ENCODE measurements around the gene OR51B2.

OR51B2 gene

DNA sequence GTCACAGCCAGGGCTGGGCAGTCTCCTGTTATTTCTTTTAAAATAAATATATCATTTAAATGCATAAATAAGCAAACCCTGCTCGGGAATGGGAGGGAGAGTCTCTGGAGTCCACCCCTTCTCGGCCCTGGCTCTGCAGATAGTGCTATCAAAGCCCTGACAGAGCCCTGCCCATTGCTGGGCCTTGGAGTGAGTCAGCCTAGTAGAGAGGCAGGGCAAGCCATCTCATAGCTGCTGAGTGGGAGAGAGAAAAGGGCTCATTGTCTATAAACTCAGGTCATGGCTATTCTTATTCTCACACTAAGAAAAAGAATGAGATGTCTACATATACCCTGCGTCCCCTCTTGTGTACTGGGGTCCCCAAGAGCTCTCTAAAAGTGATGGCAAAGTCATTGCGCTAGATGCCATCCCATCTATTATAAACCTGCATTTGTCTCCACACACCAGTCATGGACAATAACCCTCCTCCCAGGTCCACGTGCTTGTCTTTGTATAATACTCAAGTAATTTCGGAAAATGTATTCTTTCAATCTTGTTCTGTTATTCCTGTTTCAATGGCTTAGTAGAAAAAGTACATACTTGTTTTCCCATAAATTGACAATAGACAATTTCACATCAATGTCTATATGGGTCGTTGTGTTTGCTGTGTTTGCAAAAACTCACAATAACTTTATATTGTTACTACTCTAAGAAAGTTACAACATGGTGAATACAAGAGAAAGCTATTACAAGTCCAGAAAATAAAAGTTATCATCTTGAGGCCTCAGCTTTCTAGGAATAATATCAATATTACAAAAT, 35.8 kb downstream of the OR51B2 start:
- in situ Hi-C loops (cut with HindIII; ENCODE audit: low pct_ligation_motif_present, low sequenced_read_pairs) = no loop called here
- DNase-seq = peak; percentile 58
- Histone ChIP-seq H3K27me3 (replicated peaks) (no peaks in the 10 kb centered on the region), H3K36me3 (replicated peaks) (no peaks in the 10 kb centered on the region), H3K27ac (no peak overlapping the region), H3K4me3 (ENCODE audit: low read depth, low read length) (no peak overlapping the region)
- TF ChIP-seq, protein P1, sequence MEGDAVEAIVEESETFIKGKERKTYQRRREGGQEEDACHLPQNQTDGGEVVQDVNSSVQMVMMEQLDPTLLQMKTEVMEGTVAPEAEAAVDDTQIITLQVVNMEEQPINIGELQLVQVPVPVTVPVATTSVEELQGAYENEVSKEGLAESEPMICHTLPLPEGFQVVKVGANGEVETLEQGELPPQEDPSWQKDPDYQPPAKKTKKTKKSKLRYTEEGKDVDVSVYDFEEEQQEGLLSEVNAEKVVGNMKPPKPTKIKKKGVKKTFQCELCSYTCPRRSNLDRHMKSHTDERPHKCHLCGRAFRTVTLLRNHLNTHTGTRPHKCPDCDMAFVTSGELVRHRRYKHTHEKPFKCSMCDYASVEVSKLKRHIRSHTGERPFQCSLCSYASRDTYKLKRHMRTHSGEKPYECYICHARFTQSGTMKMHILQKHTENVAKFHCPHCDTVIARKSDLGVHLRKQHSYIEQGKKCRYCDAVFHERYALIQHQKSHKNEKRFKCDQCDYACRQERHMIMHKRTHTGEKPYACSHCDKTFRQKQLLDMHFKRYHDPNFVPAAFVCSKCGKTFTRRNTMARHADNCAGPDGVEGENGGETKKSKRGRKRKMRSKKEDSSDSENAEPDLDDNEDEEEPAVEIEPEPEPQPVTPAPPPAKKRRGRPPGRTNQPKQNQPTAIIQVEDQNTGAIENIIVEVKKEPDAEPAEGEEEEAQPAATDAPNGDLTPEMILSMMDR (IDR thresholded peaks at IDR 0.05; ENCODE audit: low read depth, low read length, missing control alignments) = no peak

DNA sequence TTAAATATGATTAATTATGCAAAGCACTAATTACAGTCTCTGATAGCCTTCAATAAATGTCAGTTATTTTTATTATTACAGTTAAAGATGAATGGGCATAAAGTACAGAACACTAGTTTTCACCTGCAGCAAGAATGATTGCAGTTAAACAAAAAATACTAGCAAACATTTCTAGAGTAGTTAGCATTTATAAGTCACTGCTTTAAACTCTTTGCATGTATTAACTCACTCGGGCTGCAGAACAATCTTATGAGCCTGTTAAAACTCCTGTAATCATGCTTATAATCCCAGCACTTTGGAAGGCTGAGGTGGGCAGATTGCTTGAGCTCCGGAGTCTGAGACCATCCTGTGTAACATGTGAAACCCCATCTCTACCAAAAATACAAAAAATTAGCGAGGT, 37.2 kb downstream of the OR51B2 start:
- Histone ChIP-seq H3K27ac (no peak overlapping the region), H3K36me3 (replicated peaks) (no peaks in the 10 kb centered on the region), H3K4me3 (ENCODE audit: low read depth, low read length) (no peak overlapping the region), H3K27me3 (replicated peaks) (no peaks in the 10 kb centered on the region)
- TF ChIP-seq, protein P1 (IDR thresholded peaks at IDR 0.05; ENCODE audit: low read depth, low read length, missing control alignments) = no peak
- in situ Hi-C loops (cut with HindIII; ENCODE audit: low pct_ligation_motif_present, low sequenced_read_pairs) = no loop called here
- DNase-seq = no peak

DNA sequence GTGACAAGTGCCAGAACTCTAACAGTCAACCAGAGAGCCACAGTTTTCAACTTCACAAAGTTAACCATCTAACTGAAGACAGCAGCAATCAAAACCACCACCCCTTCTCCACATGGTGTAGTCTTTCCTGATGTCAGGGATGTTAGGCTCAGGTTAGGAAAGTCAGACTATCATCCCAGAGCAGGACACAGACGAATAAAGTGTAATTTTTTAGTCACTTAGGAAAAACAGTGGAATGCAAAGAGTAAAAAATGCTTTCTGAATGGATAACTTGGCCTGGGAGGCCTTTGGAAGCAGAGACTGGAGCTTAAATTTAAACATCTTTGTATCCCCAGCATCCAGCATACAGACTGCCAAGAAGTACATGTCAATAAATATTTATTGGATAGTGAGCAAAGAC, 37.7 kb downstream of the OR51B2 start:
- in situ Hi-C loops (cut with HindIII; ENCODE audit: low pct_ligation_motif_present, low sequenced_read_pairs) = no loop called here
- no peak for DNase-seq
- Histone ChIP-seq H3K27ac (no peak overlapping the region), H3K4me3 (ENCODE audit: low read depth, low read length) (no peak overlapping the region), H3K36me3 (replicated peaks) (no peaks in the 10 kb centered on the region), H3K27me3 (replicated peaks) (no peaks in the 10 kb centered on the region)
- TF ChIP-seq, protein P1 (IDR thresholded peaks at IDR 0.05; ENCODE audit: low read depth, low read length, missing control alignments) = no peak

DNA sequence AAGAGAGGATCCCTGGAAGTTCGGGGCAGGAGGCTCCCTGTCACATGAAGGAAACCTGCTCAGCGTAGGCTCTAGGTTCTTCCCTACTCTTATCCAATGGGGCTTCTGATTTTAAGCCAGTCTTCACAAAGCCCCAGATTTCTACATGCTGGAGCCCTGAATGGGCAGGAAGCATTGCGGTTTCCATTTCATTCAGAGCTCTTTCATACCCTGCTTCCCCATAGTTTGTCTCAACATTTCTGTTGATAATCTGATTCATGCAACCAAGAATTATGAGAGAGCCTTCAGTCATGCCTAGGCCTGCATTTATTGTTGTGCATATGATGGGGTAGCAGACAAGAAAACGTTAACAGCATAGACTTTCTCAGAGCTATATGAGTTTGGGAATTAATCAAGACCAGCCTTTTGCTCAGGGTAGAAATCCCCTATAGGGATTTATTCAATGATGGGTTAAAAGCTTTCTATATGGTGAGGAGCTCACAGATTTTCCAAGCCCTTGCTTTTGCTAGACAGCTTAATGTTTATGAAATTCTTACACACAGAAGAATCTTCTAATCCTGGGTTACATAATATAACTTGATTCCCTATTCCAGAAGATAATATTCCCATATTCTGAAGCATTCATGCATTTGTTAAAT, 38.3 kb downstream of the OR51B2 start:
- no peak for DNase-seq
- in situ Hi-C loops (cut with HindIII; ENCODE audit: low pct_ligation_motif_present, low sequenced_read_pairs) = no loop called here
- Histone ChIP-seq H3K4me3 (ENCODE audit: low read depth, low read length) (no peak overlapping the region), H3K27ac (no peak overlapping the region), H3K27me3 (replicated peaks) (no peaks in the 10 kb centered on the region), H3K36me3 (replicated peaks) (no peaks in the 10 kb centered on the region)
- TF ChIP-seq, protein P1 (IDR thresholded peaks at IDR 0.05; ENCODE audit: low read depth, low read length, missing control alignments) = no peak

DNA sequence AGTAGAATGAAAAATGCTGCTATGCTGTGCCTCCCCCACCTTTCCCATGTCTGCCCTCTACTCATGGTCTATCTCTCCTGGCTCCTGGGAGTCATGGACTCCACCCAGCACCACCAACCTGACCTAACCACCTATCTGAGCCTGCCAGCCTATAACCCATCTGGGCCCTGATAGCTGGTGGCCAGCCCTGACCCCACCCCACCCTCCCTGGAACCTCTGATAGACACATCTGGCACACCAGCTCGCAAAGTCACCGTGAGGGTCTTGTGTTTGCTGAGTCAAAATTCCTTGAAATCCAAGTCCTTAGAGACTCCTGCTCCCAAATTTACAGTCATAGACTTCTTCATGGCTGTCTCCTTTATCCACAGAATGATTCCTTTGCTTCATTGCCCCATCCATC, 39.5 kb downstream of the OR51B2 start:
- Histone ChIP-seq H3K36me3 (replicated peaks) (no peaks in the 10 kb centered on the region), H3K27me3 (replicated peaks) (no peaks in the 10 kb centered on the region), H3K4me3 (ENCODE audit: low read depth, low read length) (no peak overlapping the region), H3K27ac (no peak overlapping the region)
- no peak for DNase-seq
- in situ Hi-C loops (cut with HindIII; ENCODE audit: low pct_ligation_motif_present, low sequenced_read_pairs) = no loop called here
- TF ChIP-seq, protein P1 (IDR thresholded peaks at IDR 0.05; ENCODE audit: low read depth, low read length, missing control alignments) = no peak
